GM19238 (cell line): ENCODE measurements around the gene NPLOC4.
"Not testable (repeated sequence)": the region's sequence is repeated elsewhere in the genome, so short reads cannot be mapped to it uniquely, and the experiment has no call there.

ENCODE experiments used
- DNase-seq: peaks from one replicate; pipeline ENCODE4 v3.0.0; 2011; ENCODE audit warnings: low spot score; ENCODE audit not compliant: insufficient read length

Gene NPLOC4

GRCh38 chr17:81535480-81536298, 101.2 kb downstream of the NPLOC4 start:
- no peak for DNase-seq

- no peak for DNase-seq
These were observed 101.9 kb downstream of the NPLOC4 start for GRCh38 chr17:81535007-81535328.

- no peak for DNase-seq
These were observed 102.5 kb downstream of the NPLOC4 start for GRCh38 chr17:81534157-81535006.

- no peak for DNase-seq
These were observed 103.4 kb downstream of the NPLOC4 start for GRCh38 chr17:81533339-81534141.

GRCh38 chr17:81532490-81533287, 104.2 kb downstream of the NPLOC4 start:
- no peak for DNase-seq

GRCh38 chr17:81531998-81532404, 104.9 kb downstream of the NPLOC4 start:
- not testable (repeated sequence) for DNase-seq

GRCh38 chr17:81531013-81531412, 105.9 kb downstream of the NPLOC4 start:
- not testable (repeated sequence) for DNase-seq

GRCh38 chr17:81529437-81529803, 107.5 kb downstream of the NPLOC4 start:
- DNase-seq: no peak

- DNase-seq: no peak
These were observed 108.1 kb downstream of the NPLOC4 start for GRCh38 chr17:81528651-81529436.

- no peak for DNase-seq
These were observed 108.6 kb downstream of the NPLOC4 start for GRCh38 chr17:81528384-81528650.

- no peak for DNase-seq
These were observed 109.1 kb downstream of the NPLOC4 start, which contains the start of gene FSCN2 for GRCh38 chr17:81527591-81528383. TSS of gene FSCN2 (plus strand) at chr17:81528377. CDS start at chr17:81528532, 155 bp downstream.

- DNase-seq: no peak
These were observed 110.0 kb downstream of the NPLOC4 start for GRCh38 chr17:81526662-81527571.

GRCh38 chr17:81524865-81525159, 112.1 kb downstream of the NPLOC4 start:
- no peak for DNase-seq

- DNase-seq: no peak
These were observed 112.7 kb downstream of the NPLOC4 start for GRCh38 chr17:81524039-81524864.

GRCh38 chr17:81523402-81524038, 113.4 kb downstream of the NPLOC4 start:
- no peak for DNase-seq

- no peak for DNase-seq
These were observed 114.2 kb downstream of the NPLOC4 start for GRCh38 chr17:81522491-81523401.
